H1 (cell line): ENCODE results near the gene PIMREG. TPM values are rescaled to one million over a fixed set of nuclear protein-coding genes. Genes with fewer than 3 reads are reported as not detected.
A peak's percentile ranks its signal among the peaks of the same experiment; 100 is the strongest.

ENCODE experiments used
- CTCF ChIA-PET: fragments of 300-600 bp; sonication (Branson Sonifier 250); formaldehyde crosslinking; loops from one replicate; lab custom pipeline; 2021; ENCODE audit not compliant: partially characterized antibody; lab: Charles Lee
- POLR2A ChIA-PET: fragments of 300-600 bp; sonication (Branson Sonifier 250); formaldehyde crosslinking; loops from one replicate; lab custom pipeline; 2021; ENCODE audit warnings: inconsistent platforms; ENCODE audit not compliant: partially characterized antibody; lab: Charles Lee
- DNase-seq, 2 experiments: peaks; one replicate each; pipeline versions ENCODE4 v3.0.0 to v3.0.0-alpha.2; 2010 to 2022; ENCODE audit warnings: low spot score in 2 of 2, low read depth in 1 of 2, mixed read lengths in 1 of 2
- FAIRE-seq: peaks from 2 replicates; lab custom pipeline; 2011; peaks lifted over from hg19 to GRCh38; lab: Jason Lieb, UNC
- H2AFZ ChIP-seq: 2 replicates; pipeline ENCODE4 v1.8.1; 2012; ENCODE audit warnings: low read length, inconsistent platforms
- H2AK5ac ChIP-seq: 2 replicates; pipeline ENCODE4 v1.6.1; 2013; ENCODE audit warnings: low read depth, low read length
- H2BK120ac ChIP-seq: replicated peaks from 2 replicates; pipeline ENCODE3; 2013; ENCODE audit warnings: low read depth, low read length, inconsistent platforms
- H2BK12ac ChIP-seq: 2 replicates; pipeline ENCODE4 v1.6.1; 2013; ENCODE audit warnings: low read depth, low read length
- H2BK15ac ChIP-seq: 2 replicates; pipeline ENCODE4 v1.6.1; 2013; ENCODE audit warnings: low read length
- H2BK20ac ChIP-seq: 2 replicates; pipeline ENCODE4 v1.6.1; 2013; ENCODE audit warnings: low read length
- H2BK5ac ChIP-seq: 2 replicates; pipeline ENCODE4 v1.6.1; 2013; ENCODE audit warnings: low read depth, low read length
- H3K14ac ChIP-seq: 2 replicates; pipeline ENCODE4 v1.6.1; 2013; ENCODE audit warnings: inconsistent platforms; ENCODE audit not compliant: insufficient read length
- H3K18ac ChIP-seq: 2 replicates; pipeline ENCODE4 v1.6.1; 2013; ENCODE audit warnings: low read length; ENCODE audit errors: extremely low read depth
- H3K23ac ChIP-seq: 2 replicates; pipeline ENCODE4 v1.6.1; 2013; ENCODE audit warnings: inconsistent platforms; ENCODE audit not compliant: insufficient read length
- H3K23me2 ChIP-seq: 2 replicates; pipeline ENCODE4 v1.6.1; 2013; ENCODE audit warnings: low read depth, low read length
- H3K27ac ChIP-seq: 2 replicates; pipeline ENCODE4 v1.6.1; 2011; ENCODE audit warnings: low read depth, low read length, inconsistent platforms
- H3K27me3 ChIP-seq, 4 experiments: replicated peaks in 1 of 4; 1 replicate in 1 of 4; 2 replicates in 3 of 4; pipeline versions ENCODE4 v1.6.1 to v1.8.1; 2011 to 2013; ENCODE audit warnings: low read length in 3 of 4, mild to moderate bottlenecking in 3 of 4, inconsistent platforms in 2 of 4, mixed read lengths in 2 of 4, moderate library complexity in 1 of 4; ENCODE audit not compliant: control insufficient read depth in 3 of 4, insufficient read depth in 3 of 4; ENCODE audit errors: extremely low read depth in 1 of 4
- H3K36me3 ChIP-seq, 4 experiments: 2 replicates each; pipeline versions ENCODE4 v1.6.1 to v1.8.1; 2011 to 2013; ENCODE audit warnings: mild to moderate bottlenecking in 4 of 4, low read length in 3 of 4, moderate library complexity in 2 of 4, control low read depth in 1 of 4, inconsistent platforms in 1 of 4; ENCODE audit not compliant: insufficient read depth in 4 of 4, control insufficient read depth in 2 of 4
- H3K4ac ChIP-seq: replicated peaks from 2 replicates; pipeline ENCODE3; 2013; ENCODE audit warnings: low read length, low read depth, mixed read lengths, inconsistent platforms; ENCODE audit not compliant: insufficient read length
- H3K4me1 ChIP-seq, 4 experiments: replicated peaks in 1 of 4; 1 replicate in 1 of 4; 2 replicates in 3 of 4; pipeline versions ENCODE4 v1.6.1 to v1.8.1; 2011 to 2013; ENCODE audit warnings: low read length in 3 of 4, inconsistent platforms in 2 of 4, mixed read lengths in 1 of 4; ENCODE audit not compliant: insufficient read depth in 4 of 4, control insufficient read depth in 3 of 4
- H3K4me2 ChIP-seq, 2 experiments: 2 replicates each; pipeline versions ENCODE4 v1.6.1 to v1.8.1; 2011 to 2013; ENCODE audit warnings: low read depth in 2 of 2, low read length in 2 of 2, control low read depth in 1 of 2, inconsistent platforms in 1 of 2, mild to moderate bottlenecking in 1 of 2; ENCODE audit not compliant: insufficient read depth in 1 of 2
- H3K4me3 ChIP-seq, 4 experiments: fragments of 200-600, 300-600 bp in 1 of 4; sonication (generic), shearing (Covaris generic), sonication (Bioruptor Twin) in 1 of 4; 2 replicates each; pipeline versions ENCODE4 v1.5.1 to v1.8.1; 2011 to 2016; ENCODE audit warnings: low read length in 4 of 4, low read depth in 3 of 4, control low read depth in 2 of 4, inconsistent platforms in 2 of 4, mild to moderate bottlenecking in 2 of 4, mixed read lengths in 1 of 4, moderate library complexity in 1 of 4; ENCODE audit not compliant: insufficient read depth in 2 of 4; ENCODE audit errors: extremely low read depth in 1 of 4
- H3K56ac ChIP-seq: replicated peaks from 2 replicates; pipeline ENCODE3; 2013; ENCODE audit warnings: low read depth, mild to moderate bottlenecking, mixed read lengths, low read length, inconsistent platforms; ENCODE audit not compliant: insufficient read length
- H3K79me1 ChIP-seq: 2 replicates; pipeline ENCODE4 v1.6.1; 2013; ENCODE audit warnings: low read depth, low read length, control low read depth
- H3K79me2 ChIP-seq, 2 experiments: 2 replicates each; pipeline versions ENCODE4 v1.6.1 to v1.8.1; 2012 to 2013; ENCODE audit warnings: low read length in 2 of 2, mild to moderate bottlenecking in 2 of 2, inconsistent platforms in 1 of 2; ENCODE audit not compliant: insufficient read depth in 2 of 2, control insufficient read depth in 1 of 2
- H3K9ac ChIP-seq, 4 experiments: replicated peaks in 1 of 4; 1 replicate in 1 of 4; 2 replicates in 3 of 4; pipeline versions ENCODE4 v1.6.1 to v1.8.1; 2011 to 2013; ENCODE audit warnings: low read depth in 3 of 4, low read length in 3 of 4, control low read depth in 2 of 4, mild to moderate bottlenecking in 2 of 4, moderate library complexity in 2 of 4, inconsistent platforms in 1 of 4; ENCODE audit errors: extremely low read depth in 1 of 4
- H3K9me3 ChIP-seq, 2 experiments: 2 replicates each; pipeline versions ENCODE4 v1.6.1 to v1.8.1; 2012 to 2013; ENCODE audit warnings: mild to moderate bottlenecking in 2 of 2, moderate library complexity in 2 of 2, control low read depth in 1 of 2, inconsistent platforms in 1 of 2, low read depth in 1 of 2, low read length in 1 of 2, mixed read lengths in 1 of 2; ENCODE audit not compliant: insufficient read depth in 2 of 2
- H4K20me1 ChIP-seq, 2 experiments: replicated peaks in 1 of 2; 2 replicates each; pipeline versions ENCODE3 to v1.8.1; 2011 to 2013; ENCODE audit warnings: inconsistent platforms in 2 of 2, low read length in 2 of 2, mild to moderate bottlenecking in 1 of 2; ENCODE audit not compliant: insufficient read depth in 2 of 2, control insufficient read depth in 1 of 2
- H4K5ac ChIP-seq: 2 replicates; pipeline ENCODE4 v1.6.1; 2013; ENCODE audit warnings: low read length, low read depth, mixed read lengths, inconsistent platforms; ENCODE audit not compliant: insufficient read length
- H4K8ac ChIP-seq: 2 replicates; pipeline ENCODE4 v1.8.0; 2013; ENCODE audit warnings: mild to moderate bottlenecking, moderate library complexity, low read length, inconsistent platforms; ENCODE audit not compliant: insufficient read depth; ENCODE audit errors: extremely low read depth
- H4K91ac ChIP-seq: replicated peaks from 2 replicates; pipeline ENCODE3; 2013; ENCODE audit warnings: low read length, mixed read lengths, inconsistent platforms; ENCODE audit not compliant: insufficient read length
- CBX5 ChIP-seq: fragments of 300-800, 300-1000 bp; sonication (generic); IDR thresholded peaks from 2 replicates; pipeline ENCODE4 v1.7.1; 2016; ENCODE audit warnings: antibody characterized with exemption, low read length, low read depth
- CEBPB ChIP-seq: IDR thresholded peaks from 2 replicates; pipeline ENCODE4 v1.6.1; 2012; ENCODE audit warnings: low read depth, low read length
- E2F6 ChIP-seq: IDR thresholded peaks from 2 replicates; pipeline ENCODE4 v1.6.1; 2012; ENCODE audit warnings: inconsistent platforms
- EGR1 ChIP-seq: IDR thresholded peaks from 2 replicates; pipeline ENCODE4 v1.6.1; 2011; ENCODE audit warnings: low read depth, low read length, borderline replicate concordance
- JUN ChIP-seq: IDR thresholded peaks from 2 replicates; pipeline ENCODE4 v1.6.1; 2011; ENCODE audit warnings: low read depth, mild to moderate bottlenecking, improper control_type of control experiment, low read length
- MAX ChIP-seq: IDR thresholded peaks from 2 replicates; pipeline ENCODE4 v1.6.1; 2012; ENCODE audit warnings: inconsistent platforms
- NRF1 ChIP-seq: IDR thresholded peaks from 2 replicates; pipeline ENCODE4 v1.6.1; 2011; ENCODE audit warnings: mild to moderate bottlenecking, low read depth, low read length, improper control_type of control experiment
- PHF8 ChIP-seq: fragments of 200-600 bp; sonication (generic); conservative IDR thresholded peaks from 2 replicates; pipeline ENCODE4 v1.7.1; 2012; ENCODE audit warnings: low read depth, mild to moderate bottlenecking, inconsistent platforms, low read length, moderate library complexity
- TAF1 ChIP-seq: IDR thresholded peaks from 2 replicates; pipeline ENCODE4 v1.6.1; 2011; ENCODE audit warnings: mild to moderate bottlenecking, low read depth, low read length
- WGBS, 2 experiments: shearing (Covaris generic) in 1 of 2; methylation state at CpG; one replicate each; pipeline versions ENCODE4 v1.1.6 to v1.1.7; 2013 to 2015; ENCODE audit warnings: low lambda C conversion rate in 2 of 2, mixed read lengths in 2 of 2, inconsistent platforms in 1 of 2, low coverage in 1 of 2, missing lambda C conversion rate in 1 of 2; ENCODE audit not compliant: insufficient replicate concordance in 2 of 2, insufficient coverage in 1 of 2, insufficient read length in 1 of 2; ENCODE audit errors: extremely low coverage in 1 of 2, missing lambda C conversion rate in 1 of 2; 5-methylcytosine and 5-hydroxymethylcytosine counted together
- polyA plus RNA-seq, 7 experiments: library from polyadenylated mRNA; depleted of rRNA in 3 of 7; stranded (reverse) in 5 of 7; unstranded in 2 of 7; fragments of >200 nt in 5 of 7; fragments of 200-250 nt in 2 of 7; gene quantifications; 1 replicate in 5 of 7; 2 replicates in 1 of 7; 4 replicates in 1 of 7; pipeline versions ENCODE4 v1.2.1 to v1.2.3, GENCODE V29; 2011 to 2013; ENCODE audit warnings: missing spikeins in 2 of 7, mixed read lengths in 2 of 7
- total RNA-seq: library from RNA; stranded (reverse); fragmentation: NEBNext Ultra II Directional; extraction: Animal tissue kit (Norgen Biotek cat#: 25700); gene quantifications from 2 replicates; pipeline ENCODE4 v1.2.1, GENCODE V29; 2021

Gene PIMREG
- total and polyA plus RNA-seq, 2 of the 8 experiments (the other 6 are each of a cell fraction or from before 2014, with no cell fraction given) = 133 to 148 TPM

DNA sequence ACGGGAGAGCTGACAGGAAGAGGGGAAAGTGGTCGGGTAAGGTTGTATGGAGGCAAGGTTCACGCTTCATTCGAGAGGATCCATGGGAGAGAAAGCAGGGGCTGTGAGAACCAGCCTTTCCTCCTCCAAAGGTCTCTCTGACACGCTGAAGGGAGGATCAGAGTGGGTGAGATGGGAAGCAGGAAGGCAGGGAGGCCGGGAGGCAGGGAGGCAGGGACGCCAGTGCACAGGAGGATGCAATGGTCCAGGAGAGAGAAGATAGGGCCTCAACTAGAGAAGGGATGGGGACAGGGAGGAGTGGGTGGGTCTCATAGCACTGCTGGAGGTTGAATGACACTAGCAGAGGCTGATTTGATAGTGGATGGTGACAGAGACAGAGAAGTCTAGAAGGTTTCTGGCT, 54.1 kb downstream of the PIMREG start:
- H3K23ac ChIP-seq = no peak overlapping the region
- no peak overlapping the region; the same call in 1 of the 2 replicates for H2BK15ac ChIP-seq
- H3K4ac ChIP-seq = no peak overlapping the region
- H3K56ac ChIP-seq = no peak overlapping the region
- no peaks in the 10 kb centered on the region for H3K27me3 ChIP-seq
- no peak overlapping the region for H2BK20ac ChIP-seq
- TF ChIP-seq NRF1 (no peak), CEBPB (no peak), E2F6 (no peak), JUN (no peak), PHF8 (no peak), EGR1 (no peak), MAX (no peak), CBX5 (no peak), TAF1 (no peak)
- no peak overlapping the region for H3K4me2 ChIP-seq
- H3K36me3 ChIP-seq = no peaks in the 10 kb centered on the region
- H2AFZ ChIP-seq = no peak overlapping the region
- no peak overlapping the region for H3K9ac ChIP-seq
- no peak overlapping the region for H3K14ac ChIP-seq
- ChIA-PET POLR2A (interaction anchor here (0.6 kb wide), 2 partner anchors 46 to 1531 kb away, joined by 3 read pairs; no protein-coding TSS in a partner anchor), CTCF (interaction anchor here (1.1 to 1.3 kb wide), 2 partner anchors 11 to 76 kb away, joined by 3 read pairs; no protein-coding TSS in a partner anchor)
- no peak overlapping the region for H2AK5ac ChIP-seq
- H4K20me1 ChIP-seq = no peaks in the 10 kb centered on the region
- no peaks in the 10 kb centered on the region; a peak in 1 of 4 replicates for H3K9me3 ChIP-seq
- H3K79me2 ChIP-seq = no peaks in the 10 kb centered on the region
- no peak for DNase-seq
- H4K5ac ChIP-seq = no peak overlapping the region
- H3K18ac ChIP-seq = 0 out of 2 replicates have a peak overlapping the region, but pooled peaks have one; percentile 2
- no peak overlapping the region for H2BK5ac ChIP-seq
- peaks cover 4% of the 10 kb centered on the region; the same call in 1 of the 2 replicates for H3K23me2 ChIP-seq
- FAIRE-seq = no peak
- peaks cover 9 to 28% (median 15%) of the 10 kb centered on the region in 4 experiments for H3K4me1 ChIP-seq
- peak overlapping the region; percentile 71 for H4K91ac ChIP-seq
- H2BK120ac ChIP-seq = no peak overlapping the region
- no peak overlapping the region for H3K4me3 ChIP-seq
- peak overlapping the region; percentile 81; the same call in 1 of the 2 replicates for H2BK12ac ChIP-seq
- 94% methylated on average over 7 of the region's 7 CpGs; no CpG with 5 or more reads in 1 of the 2 experiments for WGBS, 2 experiments
- H3K79me1 ChIP-seq = no peaks in the 10 kb centered on the region
- no peak overlapping the region for H4K8ac ChIP-seq
- no peak overlapping the region for H3K27ac ChIP-seq
